RPMI7951 (cell line): ENCODE results near the gene ARHGAP10. TPM values are rescaled to one million over a fixed set of nuclear protein-coding genes. Genes with fewer than 3 reads are reported as not detected.
A peak's percentile ranks its signal among the peaks of the same experiment; 100 is the strongest.
"Not testable (repeated sequence)": the region's sequence is repeated elsewhere in the genome, so short reads cannot be mapped to it uniquely, and the experiment has no call there.

Experiments used
- DNase-seq: peaks from one replicate; pipeline ENCODE4 v3.0.0-alpha.2; 2012; ENCODE audit warnings: low read depth
- total RNA-seq: library from RNA; depleted of rRNA; stranded (reverse); fragments of >200 nt; shearing (Covaris generic); gene quantifications from 2 replicates; pipeline ENCODE4 v1.2.3, GENCODE V29; 2014

Gene ARHGAP10
- total RNA-seq, 1 experiment from 2014 or later, result 16.9 TPM

GRCh38 chr4:147793569-147794313, 61.9 kb downstream of the ARHGAP10 start:
- no peak for DNase-seq

GRCh38 chr4:147794314-147794680, 62.4 kb downstream of the ARHGAP10 start:
- no peak for DNase-seq

GRCh38 chr4:147794787-147795413, 63.0 kb downstream of the ARHGAP10 start:
- no peak for DNase-seq

GRCh38 chr4:147799057-147799456, 67.2 kb downstream of the ARHGAP10 start:
- not testable (repeated sequence) for DNase-seq

GRCh38 chr4:147799986-147800555, 68.2 kb downstream of the ARHGAP10 start:
- no peak for DNase-seq

GRCh38 chr4:147801820-147802219, 69.9 kb downstream of the ARHGAP10 start:
- DNase-seq, result no peak

GRCh38 chr4:147802346-147802745, 70.5 kb downstream of the ARHGAP10 start:
- DNase-seq, result no peak

GRCh38 chr4:147805946-147806345, 74.1 kb downstream of the ARHGAP10 start:
- DNase-seq, result no peak

- DNase-seq, result no peak
Measured at GRCh38 chr4:147808447-147808846, 76.6 kb downstream of the ARHGAP10 start.

GRCh38 chr4:147809211-147809610, 77.3 kb downstream of the ARHGAP10 start:
- DNase-seq, result no peak

GRCh38 chr4:147811878-147812277, 80.0 kb downstream of the ARHGAP10 start:
- no peak for DNase-seq

GRCh38 chr4:147813109-147813773, 81.4 kb downstream of the ARHGAP10 start:
- no peak for DNase-seq

- no peak for DNase-seq
Measured at GRCh38 chr4:147813973-147814372, 82.1 kb downstream of the ARHGAP10 start.

GRCh38 chr4:147814376-147814775, 82.5 kb downstream of the ARHGAP10 start:
- DNase-seq, result no peak

- no peak for DNase-seq
Measured at GRCh38 chr4:147815741-147816140, 83.9 kb downstream of the ARHGAP10 start.

GRCh38 chr4:147816382-147817254, 84.7 kb downstream of the ARHGAP10 start:
- DNase-seq, result no peak

GRCh38 chr4:147820975-147821374, 89.1 kb downstream of the ARHGAP10 start:
- no peak for DNase-seq

GRCh38 chr4:147821555-147821954, 89.7 kb downstream of the ARHGAP10 start:
- no peak for DNase-seq

- DNase-seq, result peak; percentile 23
Measured at GRCh38 chr4:147822128-147822527, 90.2 kb downstream of the ARHGAP10 start.

- DNase-seq, result no peak
Measured at GRCh38 chr4:147823130-147823529, 91.2 kb downstream of the ARHGAP10 start.

GRCh38 chr4:147824316-147824715, 92.4 kb downstream of the ARHGAP10 start:
- DNase-seq, result no peak

GRCh38 chr4:147824884-147825283, 93.0 kb downstream of the ARHGAP10 start:
- DNase-seq, result no peak
